ENCODE measurements around the gene C1QA. TPM values are rescaled to one million over a fixed set of nuclear protein-coding genes. Genes with fewer than 3 reads are reported as not detected.

Gene C1QA
- total RNA-seq, 1 donor from 2014 or later: not detected

GRCh38 chr1:22612671-22613571 lies 23.5 kb upstream of the C1QA start:
- no peak for DNase-seq (ENCODE audit: low read depth, low spot score)

DNA sequence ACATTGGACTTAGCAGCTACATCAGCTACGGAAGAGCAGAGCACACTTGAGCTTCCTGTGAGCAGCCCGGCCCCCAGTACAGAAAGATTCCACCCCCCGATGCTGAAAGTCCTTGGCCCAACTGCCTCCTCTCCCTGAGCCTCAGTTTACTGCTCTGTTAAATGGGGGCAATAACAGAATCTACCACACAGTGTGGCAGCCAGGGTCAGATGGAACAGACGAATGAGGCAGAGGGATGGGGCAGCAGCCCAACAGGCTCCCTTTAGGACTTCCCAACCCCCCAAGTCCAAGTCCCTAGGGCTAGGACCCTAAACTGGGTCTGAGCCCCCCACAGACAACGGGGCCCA lies 22.9 kb upstream of the C1QA start:
- no peak for DNase-seq (ENCODE audit: low read depth, low spot score)

DNA sequence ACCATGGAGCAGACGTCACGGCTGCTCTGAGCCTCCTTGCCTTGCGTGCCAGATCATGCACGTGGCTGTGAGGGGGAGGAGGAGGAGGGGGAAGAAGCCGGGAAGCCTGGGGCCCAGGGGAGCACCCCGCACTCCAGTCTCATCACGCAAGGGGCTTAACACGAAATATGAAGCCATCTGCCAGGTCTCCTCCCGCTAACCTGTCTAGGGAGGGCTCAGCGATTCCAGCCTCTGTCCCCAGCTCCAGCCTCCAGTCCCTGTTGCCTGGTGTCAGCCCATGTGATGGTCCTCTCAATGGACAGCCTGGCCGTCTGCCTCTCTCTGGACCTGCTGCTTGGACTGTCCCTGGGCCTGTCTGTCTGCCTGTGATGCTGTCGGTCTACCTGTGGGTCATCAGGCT lies 22.5 kb upstream of the C1QA start:
- DNase-seq (ENCODE audit: low read depth, low spot score): no peak

- DNase-seq (ENCODE audit: low read depth, low spot score): no peak
These were observed 20.5 kb upstream of the C1QA start for GRCh38 chr1:22615886-22616285.

- DNase-seq (ENCODE audit: low read depth, low spot score): no peak
These were observed 19.9 kb upstream of the C1QA start for GRCh38 chr1:22616571-22616970.

GRCh38 chr1:22618056-22618455 lies 18.4 kb upstream of the C1QA start:
- no peak for DNase-seq (ENCODE audit: low read depth, low spot score)

DNA sequence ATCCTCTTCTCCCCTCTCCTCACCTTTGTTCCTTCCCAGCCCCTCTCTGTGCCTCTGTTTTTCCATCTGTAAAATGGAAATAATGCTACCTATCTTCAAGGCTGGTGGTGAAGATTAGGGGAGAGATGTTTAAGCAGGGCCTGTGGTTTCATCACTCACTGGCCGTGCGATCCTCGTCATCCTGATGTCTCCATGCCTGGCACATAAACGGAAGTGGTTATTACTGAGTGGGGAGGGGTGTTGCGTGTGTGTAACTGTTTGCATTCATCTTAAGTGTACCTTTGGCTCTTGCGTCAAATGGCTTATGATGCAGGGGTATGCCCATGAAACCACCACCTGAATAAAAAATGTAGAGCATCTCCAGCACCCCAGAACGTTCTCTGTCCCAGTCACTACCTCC lies 17.2 kb upstream of the C1QA start:
- DNase-seq (ENCODE audit: low read depth, low spot score): no peak

DNA sequence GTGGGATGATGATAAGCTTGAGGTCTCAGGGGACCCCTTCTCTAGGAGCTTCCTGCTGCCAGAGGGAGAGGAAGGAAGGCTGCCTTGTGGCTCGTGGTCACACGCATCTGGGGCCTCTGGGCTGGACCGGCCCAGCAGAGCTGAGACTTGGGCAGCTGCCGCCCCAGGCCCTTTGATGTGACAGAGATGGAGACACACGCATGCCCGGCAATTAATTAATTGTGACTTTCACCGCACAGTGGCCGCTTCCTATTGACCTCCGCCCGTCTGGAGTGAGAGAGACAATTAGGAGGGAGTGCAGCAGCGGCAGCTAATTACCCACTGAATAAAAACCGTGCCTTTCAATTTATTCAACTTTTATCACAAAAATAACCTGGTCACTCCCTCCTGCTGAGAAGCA lies 16.6 kb upstream of the C1QA start:
- DNase-seq (ENCODE audit: low read depth, low spot score): no peak

DNA sequence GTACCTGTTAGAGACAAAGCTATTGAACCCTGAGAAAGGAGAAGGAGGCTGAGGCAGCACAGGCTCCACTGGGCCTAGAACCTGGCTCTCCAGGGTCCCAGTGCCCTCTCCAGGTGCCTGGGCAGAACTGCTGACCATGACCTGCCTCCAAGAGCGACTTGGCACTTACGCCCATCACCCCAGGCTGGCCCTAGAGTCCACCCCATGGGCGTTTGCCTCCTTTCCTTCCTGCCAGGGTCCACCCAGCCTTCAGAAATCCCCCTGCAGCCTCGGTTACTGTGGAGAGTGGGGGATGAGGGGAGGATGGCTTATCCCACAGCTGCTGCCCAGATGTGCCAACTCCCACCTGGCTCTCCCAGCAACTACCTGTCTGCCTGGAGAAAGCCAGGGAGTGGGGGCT lies 14.7 kb upstream of the C1QA start:
- DNase-seq (ENCODE audit: low read depth, low spot score): no peak

DNA sequence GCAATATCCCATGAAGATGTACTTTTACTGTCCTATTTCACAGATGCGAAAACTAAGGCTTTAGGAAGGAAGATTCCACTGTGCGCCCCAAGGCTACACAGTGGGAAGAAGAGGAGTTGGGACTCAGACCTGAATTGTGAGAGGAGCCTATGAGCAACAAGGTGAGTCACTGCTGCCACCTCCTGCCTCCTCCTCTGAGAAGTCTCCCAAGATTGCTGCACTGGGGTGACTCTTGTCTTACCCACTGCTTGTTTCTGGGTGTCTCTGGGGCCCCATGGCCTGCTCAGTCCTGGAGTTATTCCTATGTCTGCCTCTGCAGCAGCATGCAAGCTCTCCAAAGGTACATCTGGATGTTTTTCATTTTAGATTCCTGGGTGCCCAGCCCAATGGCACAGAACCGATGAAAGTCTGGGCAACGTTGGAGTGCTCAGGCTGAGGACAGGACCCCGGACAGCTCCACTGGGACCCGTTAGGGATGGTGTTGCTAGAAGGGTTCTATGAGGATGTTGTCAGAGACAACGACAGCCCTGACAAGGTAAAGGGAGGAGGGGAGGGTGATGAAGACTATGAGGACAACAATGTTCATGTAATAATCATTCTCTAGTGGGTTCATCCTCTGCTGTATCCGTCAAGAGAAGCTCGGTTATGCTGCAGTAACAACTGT lies 11.0 kb upstream of the C1QA start:
- no peak for DNase-seq (ENCODE audit: low read depth, low spot score)

DNA sequence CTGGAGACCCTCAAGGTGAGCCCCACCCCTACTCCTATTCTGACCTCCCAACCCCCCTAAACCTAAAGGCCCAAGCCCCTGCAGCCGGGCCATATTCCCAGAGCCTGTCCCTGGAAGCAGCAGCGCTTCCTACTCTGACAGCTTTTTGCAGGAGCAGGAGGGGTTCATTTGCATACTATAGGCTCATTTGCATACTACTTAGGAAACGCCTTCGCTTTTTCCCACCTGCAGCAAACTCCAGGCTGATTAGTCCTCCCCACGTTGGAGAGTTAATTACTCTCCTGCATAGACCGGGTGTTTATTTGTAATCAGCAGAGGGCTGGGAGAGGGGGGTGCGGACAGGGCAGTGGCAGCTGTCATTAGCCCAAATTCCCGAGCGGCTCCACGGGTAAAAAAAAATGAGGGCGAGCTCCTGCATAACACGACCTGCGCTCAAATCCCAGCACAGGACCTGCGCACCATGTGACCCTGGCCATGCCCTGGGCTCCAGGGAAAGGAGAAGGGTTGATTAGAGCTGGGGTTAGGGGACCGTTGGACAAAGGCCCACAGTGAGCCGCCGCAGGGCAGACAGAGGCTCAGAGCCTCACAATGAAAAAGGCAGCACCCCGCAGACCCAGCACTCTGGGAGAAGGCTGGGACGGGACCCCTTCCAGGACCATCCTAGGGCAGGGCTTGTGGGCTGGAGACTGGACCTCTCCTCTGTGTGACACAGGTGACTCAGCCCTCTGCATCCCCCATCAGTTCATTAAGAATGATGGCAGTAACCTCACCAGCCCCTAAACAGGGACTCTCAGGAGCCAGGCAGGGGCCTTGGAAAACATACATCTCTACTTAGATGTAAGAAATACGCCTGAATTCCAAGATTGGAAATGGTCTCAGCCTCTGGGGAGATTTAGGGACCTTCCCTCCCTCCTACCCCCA lies 9.9 kb upstream of the C1QA start:
- no peak for DNase-seq (ENCODE audit: low read depth, low spot score)

DNA sequence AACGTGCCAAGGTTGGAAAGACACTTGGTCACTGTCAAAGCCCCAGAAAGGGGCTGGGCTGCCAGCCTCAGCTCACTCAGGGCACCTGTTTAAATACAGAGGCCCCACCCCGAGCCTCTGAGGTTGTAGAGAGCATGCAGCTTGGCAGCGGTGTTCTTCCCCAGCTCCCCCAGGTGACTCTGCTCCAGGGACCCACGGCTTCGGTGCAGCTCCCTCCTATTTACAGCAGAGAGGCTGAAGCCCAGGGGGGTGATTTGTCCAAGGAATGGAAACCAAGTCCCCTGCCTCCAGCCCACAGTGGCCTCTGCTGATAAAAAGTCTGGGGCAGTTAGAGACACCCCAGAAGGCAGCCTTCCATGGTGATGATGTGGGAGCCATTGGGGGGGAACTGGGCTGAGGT lies 9.1 kb upstream of the C1QA start:
- DNase-seq (ENCODE audit: low read depth, low spot score): no peak

DNA sequence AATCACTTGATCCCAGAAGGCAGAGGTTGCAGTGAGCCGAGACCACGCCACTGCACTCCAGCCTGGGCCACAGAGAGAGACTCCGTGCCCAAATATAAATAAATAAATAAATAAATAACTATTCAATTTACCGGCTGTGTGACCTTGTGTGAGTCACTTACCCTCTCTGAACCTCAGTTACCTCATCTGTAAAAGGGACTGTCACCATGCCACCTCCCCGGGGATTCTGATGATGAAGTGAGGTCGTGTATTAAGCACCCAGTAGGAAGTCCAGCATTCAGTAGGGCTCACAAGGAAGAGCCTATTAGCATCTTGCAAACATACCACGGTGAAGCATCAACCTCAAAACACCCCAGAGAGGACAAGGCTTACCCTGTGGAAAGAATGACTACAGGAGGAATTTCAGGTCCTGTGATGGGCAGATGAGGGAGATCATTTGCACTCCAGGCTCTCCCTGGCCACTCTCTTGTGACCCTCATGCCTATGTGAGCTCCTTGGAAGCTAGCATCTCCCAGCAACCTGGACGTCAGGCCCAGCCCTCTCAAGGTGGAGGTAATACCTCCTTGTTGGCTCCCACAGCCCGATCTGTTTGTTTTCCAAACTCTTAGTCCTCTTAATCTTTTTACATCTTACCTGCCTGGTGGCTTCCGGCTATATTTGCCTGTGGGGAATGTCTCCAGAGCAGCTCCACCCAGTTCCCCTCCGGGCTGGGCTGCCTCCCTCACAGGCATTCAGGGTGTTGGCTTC lies 7.6 kb upstream of the C1QA start:
- DNase-seq (ENCODE audit: low read depth, low spot score): no peak

DNA sequence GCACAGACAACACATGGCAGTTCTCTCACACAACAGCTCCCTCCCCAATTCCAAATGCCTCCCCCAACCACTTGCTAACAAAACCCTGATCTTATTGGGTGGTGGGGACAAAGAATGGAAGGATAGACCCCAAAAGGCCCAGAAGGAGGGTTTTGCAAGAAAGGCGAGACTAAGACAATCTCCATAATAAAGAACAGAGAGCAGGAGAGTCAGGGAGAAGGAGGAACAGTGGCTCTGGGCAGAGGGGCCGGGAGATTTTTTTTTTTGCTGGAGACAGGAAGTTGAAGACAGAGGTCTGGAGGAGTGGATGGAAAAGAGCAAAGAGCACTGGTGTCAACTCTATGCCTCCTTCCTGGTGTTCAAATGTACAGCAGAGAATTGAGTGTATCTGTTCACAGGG lies 6.5 kb upstream of the C1QA start:
- no peak for DNase-seq (ENCODE audit: low read depth, low spot score)

DNA sequence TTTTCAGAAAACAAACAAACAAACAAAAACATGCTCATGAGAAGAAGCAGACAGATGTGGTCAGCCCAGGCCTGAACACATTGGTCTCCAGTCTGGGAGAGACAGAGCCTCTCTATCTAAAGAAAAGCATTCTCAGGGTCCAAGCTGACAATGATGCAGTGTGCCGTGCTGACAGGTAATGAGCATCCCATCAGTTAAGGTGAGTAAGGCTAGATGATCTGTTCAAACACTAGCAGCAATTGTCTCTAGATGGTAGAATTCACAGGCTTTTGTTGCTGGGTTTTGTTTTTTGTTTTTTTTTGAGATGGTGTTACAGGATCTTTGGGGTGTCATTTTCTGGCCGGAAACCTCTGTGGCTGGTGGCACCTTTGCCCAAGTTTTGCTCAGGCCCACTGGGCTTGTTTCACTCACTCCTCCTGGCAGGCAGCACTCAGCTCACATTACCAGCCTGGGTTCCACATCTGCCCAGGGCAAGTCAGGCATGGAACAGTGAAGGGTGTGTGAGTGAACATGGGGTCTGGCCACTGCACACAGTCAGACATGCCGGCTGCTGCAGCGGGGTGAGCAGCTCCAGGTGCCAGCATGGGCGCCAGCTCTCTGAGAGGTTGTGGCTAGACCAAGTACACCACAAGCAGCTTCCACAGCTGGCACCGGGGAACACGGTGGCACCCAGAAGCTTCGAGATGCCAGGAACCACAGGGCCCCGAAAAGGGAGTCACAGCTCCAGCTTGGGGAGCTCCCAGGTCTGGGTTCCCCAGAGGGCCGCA lies 2.5 kb upstream of the C1QA start:
- no peak for DNase-seq (ENCODE audit: low read depth, low spot score)

DNA sequence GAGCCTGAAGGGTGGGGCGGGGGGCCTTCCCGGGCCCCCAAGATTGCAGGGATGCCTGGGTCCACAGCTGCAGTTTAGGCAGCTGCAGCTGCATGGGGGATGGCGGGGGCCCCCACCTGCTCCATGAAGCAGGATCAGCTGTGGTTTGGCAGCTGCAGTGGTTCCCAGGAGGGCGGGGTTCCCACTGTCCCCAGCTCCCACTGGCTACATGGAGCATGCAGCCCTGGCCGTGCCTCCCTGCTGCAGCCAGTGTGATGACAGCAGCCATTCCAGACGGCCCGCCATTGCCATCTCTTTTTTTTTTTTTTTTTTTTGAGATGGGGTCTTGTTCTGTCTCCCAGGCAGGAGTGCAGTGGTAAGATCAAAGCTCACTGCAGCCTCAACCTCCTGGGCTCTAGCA lies 992 bp upstream of the C1QA start:
- DNase-seq (ENCODE audit: low read depth, low spot score): no peak

DNA sequence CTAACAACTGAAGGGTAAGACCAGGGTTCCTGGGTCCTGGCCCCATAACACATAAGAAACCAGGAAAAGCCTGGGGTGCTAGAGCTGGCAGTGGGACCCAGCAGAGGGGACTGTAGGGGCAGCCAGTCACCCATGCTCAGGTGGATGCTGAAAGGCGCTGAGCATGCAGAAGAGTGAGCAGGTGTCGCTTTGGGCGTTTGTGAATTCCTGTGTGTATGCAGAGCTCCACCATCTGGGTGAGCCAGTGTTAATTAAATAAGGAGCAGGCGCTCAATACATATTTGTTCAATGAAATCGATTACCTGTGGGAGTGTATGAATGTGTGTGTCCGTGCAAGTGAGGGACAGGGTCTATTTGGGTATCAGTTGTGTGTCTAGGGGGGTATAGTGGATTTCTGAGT lies 499 bp downstream of the C1QA start:
- no peak for DNase-seq (ENCODE audit: low read depth, low spot score)

DNA sequence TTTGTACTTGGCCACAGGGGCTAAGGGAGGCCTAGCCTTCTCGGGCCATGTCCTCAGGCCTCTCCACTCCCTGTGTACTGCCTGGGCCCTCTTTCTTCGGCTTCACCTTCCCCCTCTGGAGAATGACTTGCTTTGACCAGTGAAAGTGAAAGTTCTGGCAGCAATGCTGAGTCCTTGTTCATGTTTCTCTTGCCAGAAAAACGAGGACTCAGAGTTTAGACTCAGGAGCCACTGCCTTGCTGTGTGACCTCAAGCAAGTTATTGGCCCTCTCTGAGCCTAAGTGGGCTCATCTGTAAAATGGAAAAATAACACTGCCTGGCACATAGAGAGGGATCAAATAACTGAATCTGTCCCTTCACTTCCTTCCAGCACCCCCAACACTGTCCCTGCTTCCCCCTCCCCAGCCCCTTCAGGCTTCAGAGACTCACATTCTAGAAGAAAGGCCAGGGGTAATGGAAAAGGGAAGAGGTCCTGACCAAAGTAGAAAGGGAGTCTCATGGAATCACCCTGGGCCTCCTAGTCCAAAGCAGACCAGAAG lies 1.5 kb downstream of the C1QA start:
- DNase-seq (ENCODE audit: low read depth, low spot score): no peak

DNA sequence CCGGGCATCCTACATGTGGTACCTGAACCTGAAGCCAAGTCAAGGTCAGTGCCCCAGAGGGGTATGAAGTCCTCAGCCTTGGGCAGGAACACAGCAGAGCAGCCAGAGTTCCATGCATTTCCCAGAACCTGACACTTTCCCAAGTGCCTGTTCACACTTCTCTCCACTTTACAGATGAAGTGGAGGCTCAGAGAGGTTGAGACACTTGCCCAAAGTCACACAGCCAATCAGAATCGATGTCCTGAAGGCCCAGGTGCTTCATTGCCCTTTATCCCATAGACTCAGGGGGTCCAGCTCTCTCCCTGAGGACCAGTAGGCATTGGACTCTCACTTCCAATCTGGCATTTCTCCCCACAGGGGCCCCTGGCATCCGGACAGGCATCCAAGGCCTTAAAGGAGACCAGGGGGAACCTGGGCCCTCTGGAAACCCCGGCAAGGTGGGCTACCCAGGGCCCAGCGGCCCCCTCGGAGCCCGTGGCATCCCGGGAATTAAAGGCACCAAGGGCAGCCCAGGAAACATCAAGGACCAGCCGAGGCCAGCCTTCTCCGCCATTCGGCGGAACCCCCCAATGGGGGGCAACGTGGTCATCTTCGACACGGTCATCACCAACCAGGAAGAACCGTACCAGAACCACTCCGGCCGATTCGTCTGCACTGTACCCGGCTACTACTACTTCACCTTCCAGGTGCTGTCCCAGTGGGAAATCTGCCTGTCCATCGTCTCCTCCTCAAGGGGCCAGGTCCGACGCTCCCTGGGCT lies 2.2 kb downstream of the C1QA start:
- DNase-seq (ENCODE audit: low read depth, low spot score): no peak

GRCh38 chr1:22639286-22639685 lies 2.9 kb downstream of the C1QA start:
- no peak for DNase-seq (ENCODE audit: low read depth, low spot score)
